CD4-positive, CD25-positive, alpha-beta regulatory T cell (primary cell): Measurements from ENCODE around the gene SPRR3. TPM values are rescaled to one million over a fixed set of nuclear protein-coding genes. Genes with fewer than 3 reads are reported as not detected.

Source experiments
- ATAC-seq, 2 donors: fragments of 150-1000 bp; cut with Tn5 transposase; one replicate each; pipeline ENCODE4 v1.10.0; 2021; ENCODE audit warnings: low read depth in 2 of 2, moderate number of reproducible peaks in 2 of 2, moderate library complexity in 1 of 2
- DNase-seq, 3 donors: peaks; one replicate each; pipeline versions ENCODE4 v3.0.0 to v3.0.0-alpha.2; 2012 to 2022; ENCODE audit warnings: mixed read lengths in 1 of 3
- H3K27ac ChIP-seq: one replicate; pipeline ENCODE4 v1.7.0; 2013; ENCODE audit warnings: mild to moderate bottlenecking, low read length; ENCODE audit not compliant: insufficient read depth, poor library complexity, severe bottlenecking
- H3K27me3 ChIP-seq: one replicate; pipeline ENCODE4 v1.7.0; 2013; ENCODE audit warnings: low read length; ENCODE audit not compliant: control insufficient read depth, insufficient read depth
- H3K36me3 ChIP-seq: one replicate; pipeline ENCODE4 v1.7.0; 2013; ENCODE audit warnings: mild to moderate bottlenecking, low read length, moderate library complexity; ENCODE audit not compliant: control insufficient read depth, insufficient read depth
- H3K4me1 ChIP-seq: 2 replicates; pipeline ENCODE4 v1.7.0; 2013; ENCODE audit warnings: mild to moderate bottlenecking, low read length; ENCODE audit not compliant: insufficient read depth, control insufficient read depth, poor library complexity, severe bottlenecking
- H3K4me3 ChIP-seq: one replicate; pipeline ENCODE4 v1.7.0; 2013; ENCODE audit warnings: low read depth, mild to moderate bottlenecking, low read length, moderate library complexity
- H3K9me3 ChIP-seq, 2 experiments: 1 replicate in 1 of 2; 2 replicates in 1 of 2; pipeline ENCODE4 v1.7.0; 2013; ENCODE audit warnings: low read length in 2 of 2, mild to moderate bottlenecking in 1 of 2, moderate library complexity in 1 of 2; ENCODE audit not compliant: control insufficient read depth in 2 of 2
- H3K27ac Mint-ChIP-seq, 3 donors: one replicate each; pipeline ENCODE4 v1.8.0; 2020 to 2022; ENCODE audit warnings: mild to moderate bottlenecking in 3 of 3, mixed read lengths in 3 of 3, moderate library complexity in 2 of 3
- H3K27me3 Mint-ChIP-seq: one replicate; pipeline ENCODE4 v1.8.0; 2022; ENCODE audit warnings: mild to moderate bottlenecking, mixed read lengths
- H3K36me3 Mint-ChIP-seq: one replicate; pipeline ENCODE4 v1.8.0; 2020; ENCODE audit warnings: mixed read lengths
- H3K4me1 Mint-ChIP-seq, 4 donors: one replicate each; pipeline ENCODE4 v1.8.0; 2020 to 2022; ENCODE audit warnings: mixed read lengths in 4 of 4, mild to moderate bottlenecking in 1 of 4
- H3K4me3 Mint-ChIP-seq, 4 donors: one replicate each; pipeline ENCODE4 v1.8.0; 2020 to 2022; ENCODE audit warnings: mild to moderate bottlenecking in 4 of 4, mixed read lengths in 4 of 4, moderate library complexity in 3 of 4
- H3K9me3 Mint-ChIP-seq, 7 donors: one replicate each; pipeline ENCODE4 v1.8.0; 2020 to 2022; ENCODE audit warnings: mixed read lengths in 7 of 7, mild to moderate bottlenecking in 3 of 7, moderate library complexity in 2 of 7
- polyA plus RNA-seq, 4 donors: library from polyadenylated mRNA; unstranded; fragments of 300-500 nt; fragmentation: Illumina TruSeq; gene quantifications; one replicate each; pipeline ENCODE4 v1.2.3, GENCODE V29; 2021
- total RNA-seq: library from RNA; stranded (reverse); gene quantifications from one replicate; pipeline ENCODE4 v1.2.3, GENCODE V29; 2022

Gene SPRR3
- total and polyA plus RNA-seq, 5 donors from 2014 or later, result not detected

- peaks cover 0 to 7% (median 0%) of the 10 kb centered on the region in 7 donors for H3K9me3 Mint-ChIP-seq
- peaks cover 8% of the 10 kb centered on the region for H3K27me3 Mint-ChIP-seq
- no peak for ATAC-seq
- H3K36me3 Mint-ChIP-seq, result no peaks in the 10 kb centered on the region
- Histone ChIP-seq H3K4me3 (no peak overlapping the region), H3K9me3 (no peaks in the 10 kb centered on the region), H3K4me1 (no peaks in the 10 kb centered on the region), H3K27ac (no peak overlapping the region), H3K27me3 (no peaks in the 10 kb centered on the region), H3K36me3 (no peaks in the 10 kb centered on the region)
- no peak overlapping the region for H3K27ac Mint-ChIP-seq
- no peaks in the 10 kb centered on the region for H3K4me1 Mint-ChIP-seq
- no peak for DNase-seq
- H3K4me3 Mint-ChIP-seq, result no peak overlapping the region
Observed at GRCh38 chr1:152961226-152961891, 40.2 kb upstream of the SPRR3 start.

GRCh38 chr1:152962876-152963415 lies 38.6 kb upstream of the SPRR3 start:
- Mint-ChIP-seq H3K4me3 (no peak overlapping the region), H3K27me3 (peaks cover 8% of the 10 kb centered on the region), H3K9me3 (peaks cover 0 to 4% (median 0%) of the 10 kb centered on the region in 7 donors), H3K4me1 (no peaks in the 10 kb centered on the region), H3K36me3 (no peaks in the 10 kb centered on the region), H3K27ac (no peak overlapping the region)
- Histone ChIP-seq H3K4me1 (no peaks in the 10 kb centered on the region), H3K27me3 (no peaks in the 10 kb centered on the region), H3K36me3 (no peaks in the 10 kb centered on the region), H3K4me3 (no peak overlapping the region), H3K9me3 (no peaks in the 10 kb centered on the region), H3K27ac (no peak overlapping the region)
- ATAC-seq (no peak), DNase-seq (no peak)

- H3K36me3 Mint-ChIP-seq, result no peaks in the 10 kb centered on the region
- Histone ChIP-seq H3K36me3 (no peaks in the 10 kb centered on the region), H3K27ac (no peak overlapping the region), H3K27me3 (no peaks in the 10 kb centered on the region), H3K9me3 (no peaks in the 10 kb centered on the region), H3K4me1 (no peaks in the 10 kb centered on the region), H3K4me3 (no peak overlapping the region)
- H3K27ac Mint-ChIP-seq, result no peak overlapping the region
- ATAC-seq (no peak), DNase-seq (no peak)
- H3K4me1 Mint-ChIP-seq, result no peaks in the 10 kb centered on the region
- H3K27me3 Mint-ChIP-seq, result peaks cover 8% of the 10 kb centered on the region
- H3K4me3 Mint-ChIP-seq, result no peak overlapping the region
- H3K9me3 Mint-ChIP-seq, result peaks cover 0 to 4% (median 0%) of the 10 kb centered on the region in 7 donors
Observed at GRCh38 chr1:152964536-152964935, 37.0 kb upstream of the SPRR3 start.

GRCh38 chr1:152965853-152966252 lies 35.7 kb upstream of the SPRR3 start:
- H3K4me1 Mint-ChIP-seq, result no peaks in the 10 kb centered on the region
- no peak overlapping the region for H3K27ac ChIP-seq
- no peaks in the 10 kb centered on the region for H3K36me3 ChIP-seq
- H3K36me3 Mint-ChIP-seq, result no peaks in the 10 kb centered on the region
- H3K4me3 Mint-ChIP-seq, result no peak overlapping the region
- no peaks in the 10 kb centered on the region for H3K9me3 ChIP-seq
- H3K9me3 Mint-ChIP-seq, result peaks cover 0 to 3% (median 0%) of the 10 kb centered on the region in 7 donors
- DNase-seq (no peak), ATAC-seq (no peak)
- no peak overlapping the region for H3K4me3 ChIP-seq
- H3K27ac Mint-ChIP-seq, result no peak overlapping the region
- no peaks in the 10 kb centered on the region for H3K27me3 ChIP-seq
- H3K27me3 Mint-ChIP-seq, result peaks cover 8% of the 10 kb centered on the region
- H3K4me1 ChIP-seq, result no peaks in the 10 kb centered on the region

DNA sequence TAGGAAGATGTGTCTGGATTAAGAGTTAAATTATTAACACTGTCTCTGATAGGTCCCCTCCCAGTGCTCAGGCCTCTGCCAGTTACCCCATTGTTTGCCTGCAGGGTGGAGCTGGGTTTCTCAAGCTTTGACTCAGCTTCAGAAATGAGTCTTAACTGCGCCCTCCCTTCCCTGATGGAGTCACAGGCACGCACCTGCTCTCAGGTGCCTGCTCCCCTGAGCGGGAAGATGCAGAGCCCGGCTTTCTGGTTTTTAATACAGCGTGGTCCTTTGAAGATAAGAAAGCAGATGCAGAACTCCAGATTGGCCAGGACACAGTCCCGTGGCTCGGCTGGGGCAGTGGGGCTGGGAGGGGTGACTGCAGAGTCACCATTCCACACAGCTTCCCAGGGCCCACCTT lies 34.3 kb upstream of the SPRR3 start:
- no peak overlapping the region for H3K27ac Mint-ChIP-seq

GRCh38 chr1:152968248-152968647 lies 33.3 kb upstream of the SPRR3 start:
- Mint-ChIP-seq H3K27me3 (peaks cover 8% of the 10 kb centered on the region), H3K4me1 (no peaks in the 10 kb centered on the region), H3K36me3 (no peaks in the 10 kb centered on the region), H3K27ac (no peak overlapping the region), H3K4me3 (no peak overlapping the region), H3K9me3 (peaks cover 0 to 3% (median 0%) of the 10 kb centered on the region in 7 donors)
- no peaks in the 10 kb centered on the region for H3K9me3 ChIP-seq
- H3K27ac ChIP-seq, result no peak overlapping the region
- no peaks in the 10 kb centered on the region for H3K4me1 ChIP-seq
- no peaks in the 10 kb centered on the region for H3K36me3 ChIP-seq
- no peak overlapping the region for H3K4me3 ChIP-seq
- no peaks in the 10 kb centered on the region for H3K27me3 ChIP-seq
- ATAC-seq, result no peak
- DNase-seq, result peak in 1 of 3 donors; percentile 32

More for the DNA sequence above, 34.3 kb upstream of the SPRR3 start:
- DNase-seq (peak in 1 of 3 donors; percentile 27), ATAC-seq (no peak)
- Mint-ChIP-seq H3K9me3 (peaks cover 0 to 3% (median 0%) of the 10 kb centered on the region in 7 donors), H3K4me3 (no peak overlapping the region), H3K36me3 (no peaks in the 10 kb centered on the region), H3K27me3 (peaks cover 8% of the 10 kb centered on the region), H3K4me1 (no peaks in the 10 kb centered on the region)
- H3K27ac ChIP-seq, result no peak overlapping the region
- H3K27me3 ChIP-seq, result no peaks in the 10 kb centered on the region
- H3K4me3 ChIP-seq, result no peak overlapping the region
- H3K9me3 ChIP-seq, result no peaks in the 10 kb centered on the region
- H3K4me1 ChIP-seq, result no peaks in the 10 kb centered on the region
- H3K36me3 ChIP-seq, result no peaks in the 10 kb centered on the region

DNA sequence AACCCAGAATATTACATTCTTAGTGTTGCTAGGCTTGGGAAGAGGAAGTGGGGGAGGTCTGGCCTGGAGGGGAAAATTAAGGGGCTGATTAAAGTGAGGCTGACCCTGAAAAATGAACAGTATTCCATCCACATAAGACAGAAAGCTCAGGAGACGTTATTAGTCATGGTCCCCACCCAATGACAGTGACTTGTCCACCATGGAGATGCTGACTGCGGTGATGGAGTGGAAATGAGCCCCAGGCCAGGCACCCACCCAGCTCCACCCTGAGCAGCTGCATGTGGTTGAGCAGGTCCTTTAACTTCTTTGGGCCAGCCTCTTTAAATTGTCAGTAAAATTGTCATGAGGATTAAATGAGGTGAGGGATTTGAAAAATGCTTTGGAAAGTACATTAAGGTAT lies 32.5 kb upstream of the SPRR3 start:
- H3K27ac ChIP-seq, result no peak overlapping the region
- DNase-seq, result no peak
- Mint-ChIP-seq H3K36me3 (no peaks in the 10 kb centered on the region), H3K4me1 (no peaks in the 10 kb centered on the region), H3K9me3 (peaks cover 0 to 3% (median 0%) of the 10 kb centered on the region in 7 donors), H3K27me3 (peaks cover 4% of the 10 kb centered on the region), H3K4me3 (no peak overlapping the region), H3K27ac (no peak overlapping the region)
- H3K27me3 ChIP-seq, result no peaks in the 10 kb centered on the region
- no peak overlapping the region for H3K4me3 ChIP-seq
- H3K36me3 ChIP-seq, result no peaks in the 10 kb centered on the region
- H3K9me3 ChIP-seq, result no peaks in the 10 kb centered on the region
- no peak for ATAC-seq
- H3K4me1 ChIP-seq, result no peaks in the 10 kb centered on the region

DNA sequence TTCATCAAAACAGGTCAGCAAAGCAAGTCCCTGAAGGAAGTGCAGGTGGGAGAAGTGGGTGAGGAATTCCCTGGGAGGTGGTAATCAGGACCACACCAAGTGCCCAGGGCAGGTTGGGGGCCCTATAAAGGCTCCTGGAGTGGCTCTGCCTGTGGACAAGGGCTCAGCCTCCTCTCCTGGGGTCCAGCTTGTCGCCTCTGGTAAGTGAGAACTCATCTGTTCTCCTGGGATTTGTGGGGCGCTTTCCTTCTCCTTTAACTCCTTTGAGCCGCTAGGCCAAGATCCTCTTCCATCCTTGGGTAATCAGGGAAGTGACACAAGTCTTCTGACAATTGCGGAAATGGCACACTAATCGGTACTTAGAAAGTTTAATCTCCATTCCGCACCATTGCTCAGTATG lies 31.1 kb upstream of the SPRR3 start, which contains the start of gene SPRR4:
Gene SPRR4 (plus strand): TSS at position 154 of the 400 bp plus-strand sequence. CDS start 1,243 bp downstream, outside the sequence.
- peaks cover 6% of the 10 kb centered on the region for H3K27me3 Mint-ChIP-seq
- no peak within 1 kb of the TSS for H3K27ac ChIP-seq
- DNase-seq, result no peak
- H3K27ac Mint-ChIP-seq, result no peak within 1 kb of the TSS
- H3K9me3 Mint-ChIP-seq, result peaks cover 0 to 3% (median 0%) of the 10 kb centered on the region in 7 donors
- ATAC-seq, result no peak
- no peaks in the 10 kb centered on the region for H3K4me1 ChIP-seq
- no peaks in the 10 kb centered on the region for H3K9me3 ChIP-seq
- H3K4me3 Mint-ChIP-seq, result no peak within 1 kb of the TSS
- H3K27me3 ChIP-seq, result no peaks in the 10 kb centered on the region
- H3K4me1 Mint-ChIP-seq, result no peaks in the 10 kb centered on the region
- no peaks in the 10 kb centered on the region for H3K36me3 Mint-ChIP-seq
- H3K36me3 ChIP-seq, result no peaks in the 10 kb centered on the region
- no peak within 1 kb of the TSS for H3K4me3 ChIP-seq
